CD4-positive, alpha-beta T cell treated with Interleukin-10 for 1 hour (primary cell): ENCODE data around the gene FSCN2.
"Not testable (repeated sequence)": the region's sequence is repeated elsewhere in the genome, so short reads cannot be mapped to it uniquely, and the experiment has no call there.

Source experiments
- DNase-seq: peaks from one replicate; pipeline ENCODE4 v3.0.0-alpha.2; 2020

FSCN2 gene

DNA sequence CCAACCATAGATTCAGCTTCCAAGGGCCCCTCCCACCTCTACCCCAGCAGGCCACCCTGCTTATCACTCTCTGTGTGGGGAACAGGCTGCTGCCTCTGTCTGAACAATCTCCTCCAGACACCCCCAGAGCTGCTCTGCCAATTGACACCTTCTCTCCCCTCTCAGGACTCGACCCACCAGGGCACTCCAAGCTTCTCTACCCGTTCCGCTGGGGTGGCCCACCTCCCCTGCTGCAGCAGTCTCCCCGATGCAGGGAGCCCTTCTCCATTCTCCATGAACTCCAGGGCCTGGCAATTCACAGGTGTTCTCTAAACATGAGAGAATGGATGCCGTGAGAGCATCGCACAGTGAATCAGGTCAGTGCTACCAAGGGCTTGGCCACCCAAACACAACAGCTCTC is 52.3 kb downstream of the FSCN2 start:
- DNase-seq, result no peak

GRCh38 chr17:81581758-81582157 is 53.6 kb downstream of the FSCN2 start:
- DNase-seq, result no peak

DNA sequence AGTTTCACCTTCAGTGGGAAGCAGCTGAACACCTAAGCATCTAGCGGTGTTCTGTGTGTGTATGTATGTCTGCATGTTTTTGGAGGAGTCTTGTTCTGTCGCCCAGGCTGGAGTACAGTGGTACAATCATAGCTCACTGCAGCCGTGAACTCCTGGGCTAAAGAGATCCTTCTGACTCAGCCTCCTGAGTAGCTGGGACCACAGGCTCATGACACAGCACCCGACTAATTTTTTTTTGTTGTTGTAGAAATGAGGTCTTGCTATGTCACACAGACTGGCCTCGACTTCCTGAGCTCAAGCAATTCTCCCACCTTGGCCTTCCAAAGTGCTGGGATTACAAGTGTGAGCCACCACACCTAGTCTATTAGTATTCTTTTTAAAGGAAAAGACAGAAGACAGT is 54.2 kb downstream of the FSCN2 start:
- DNase-seq, result no peak

GRCh38 chr17:81582749-81583148 is 54.6 kb downstream of the FSCN2 start:
- DNase-seq, result no peak

GRCh38 chr17:81583589-81584342 is 55.6 kb downstream of the FSCN2 start:
- DNase-seq, result no peak

GRCh38 chr17:81584771-81585170 is 56.6 kb downstream of the FSCN2 start:
- DNase-seq, result not testable (repeated sequence)

- DNase-seq, result no peak
Observed at GRCh38 chr17:81586096-81586495, 57.9 kb downstream of the FSCN2 start.
